Activated CD4-positive, alpha-beta T cell treated with anti-CD3 and anti-CD28 coated beads, Interleukin-2, Interleukin-4, amounts not matched to agents 100 ng/mL and 50 ng/mL, durations not matched to agents 16 hours and 8 hours (primary cell): ENCODE data around the gene TMEM59L.

Experiments
- DNase-seq: peaks from one replicate; pipeline ENCODE4 v3.0.0-alpha.2; 2020; ENCODE audit warnings: low spot score

Gene TMEM59L

GRCh38 chr19:18608805-18609716, 3.6 kb upstream of the TMEM59L start:
- DNase-seq, result no peak

GRCh38 chr19:18609717-18610051, 3.0 kb upstream of the TMEM59L start:
- no peak for DNase-seq

GRCh38 chr19:18610245-18610555, 2.5 kb upstream of the TMEM59L start:
- no peak for DNase-seq

- DNase-seq, result no peak
Observed at GRCh38 chr19:18610556-18611326, 1.9 kb upstream of the TMEM59L start.

- DNase-seq, result no peak
Observed at GRCh38 chr19:18611327-18612050, 1.2 kb upstream of the TMEM59L start.

- no peak for DNase-seq
Observed at GRCh38 chr19:18612051-18612771, 459 bp upstream of the TMEM59L start.

- no peak for DNase-seq
Observed at GRCh38 chr19:18613589-18614234, 1.0 kb downstream of the TMEM59L start.

GRCh38 chr19:18616023-18616422, 3.4 kb downstream of the TMEM59L start:
- DNase-seq, result no peak

GRCh38 chr19:18617562-18617961, 4.9 kb downstream of the TMEM59L start:
- DNase-seq, result no peak

GRCh38 chr19:18618236-18618635, 5.6 kb downstream of the TMEM59L start:
- no peak for DNase-seq

- no peak for DNase-seq
Observed at GRCh38 chr19:18620311-18620710, 7.6 kb downstream of the TMEM59L start.

GRCh38 chr19:18620902-18621301, 8.2 kb downstream of the TMEM59L start:
- DNase-seq, result no peak

- no peak for DNase-seq
Observed at GRCh38 chr19:18626906-18627305, 14.2 kb downstream of the TMEM59L start.

- DNase-seq, result no peak
Observed at GRCh38 chr19:18629166-18630088, 16.8 kb downstream of the TMEM59L start.

- DNase-seq, result no peak
Observed at GRCh38 chr19:18633321-18633720, 20.7 kb downstream of the TMEM59L start.

GRCh38 chr19:18634612-18635297, 22.1 kb downstream of the TMEM59L start:
- DNase-seq, result no peak

GRCh38 chr19:18635831-18636182, 23.1 kb downstream of the TMEM59L start:
- DNase-seq, result no peak

- DNase-seq, result peak; percentile 99
Observed at GRCh38 chr19:18636183-18636968, 23.7 kb downstream of the TMEM59L start.

- DNase-seq, result no peak
Observed at GRCh38 chr19:18636969-18637629, 24.4 kb downstream of the TMEM59L start, which contains the start of gene KLHL26. Gene KLHL26 (plus strand): TSS chr19:18637028. CDS start chr19:18637055, 27 bp downstream.
